Central memory CD8-positive, alpha-beta T cell (primary cell): ENCODE measurements around the gene SYT12.

Source experiments
- ATAC-seq: fragments of 150-1000 bp; cut with Tn5 transposase; replicated peaks from 2 replicates; pipeline ENCODE4 v1.10.0; 2022; ENCODE audit warnings: mild to moderate bottlenecking, moderate FRiP score, moderate number of reproducible peaks; ENCODE audit not compliant: poor library complexity, severe bottlenecking; ENCODE audit errors: extremely low read depth
- DNase-seq, 2 donors: peaks; one replicate each; pipeline ENCODE4 v3.0.0; 2021; ENCODE audit warnings: low spot score in 2 of 2
- H3K27ac Mint-ChIP-seq: one replicate; pipeline ENCODE4 v1.8.0; 2022; ENCODE audit warnings: low read depth, mild to moderate bottlenecking, moderate library complexity, mixed read lengths
- H3K27me3 Mint-ChIP-seq: one replicate; pipeline ENCODE4 v1.8.0; 2022; ENCODE audit warnings: mixed read lengths
- H3K36me3 Mint-ChIP-seq: one replicate; pipeline ENCODE4 v1.8.0; 2022; ENCODE audit warnings: mild to moderate bottlenecking, moderate library complexity, mixed read lengths; ENCODE audit not compliant: insufficient read depth
- H3K4me1 Mint-ChIP-seq: one replicate; pipeline ENCODE4 v1.8.0; 2022; ENCODE audit warnings: mixed read lengths
- H3K4me3 Mint-ChIP-seq: one replicate; pipeline ENCODE4 v1.8.0; 2022; ENCODE audit warnings: mild to moderate bottlenecking, moderate library complexity, mixed read lengths
- H3K9me3 Mint-ChIP-seq: one replicate; pipeline ENCODE4 v1.8.0; 2022; ENCODE audit warnings: mixed read lengths

Gene SYT12

DNA sequence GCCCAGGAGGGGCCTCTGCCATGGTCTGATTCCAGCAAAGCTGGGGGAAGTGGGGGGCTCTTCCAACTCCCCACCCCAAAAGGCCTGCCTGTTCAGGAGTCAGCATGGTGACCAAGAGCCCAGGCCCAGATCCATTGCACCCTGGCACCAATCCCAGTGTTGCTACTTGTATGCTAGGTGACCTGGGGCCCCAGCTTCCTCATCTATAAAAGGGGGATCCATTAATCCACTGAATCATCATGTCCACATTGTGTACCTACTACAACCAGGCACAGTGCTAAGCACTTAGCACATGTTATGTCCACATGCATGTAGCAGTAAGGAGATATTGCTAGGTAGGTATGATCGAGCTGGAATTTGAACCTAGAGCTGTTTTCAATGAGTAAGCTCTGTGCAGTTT, 2.0 kb downstream of the SYT12 start:
- H3K36me3 Mint-ChIP-seq: peaks cover 3% of the 10 kb centered on the region
- ATAC-seq: no peak
- H3K4me3 Mint-ChIP-seq: peak overlapping the region; percentile 72
- H3K4me1 Mint-ChIP-seq: peaks cover 21% of the 10 kb centered on the region
- H3K27me3 Mint-ChIP-seq: peaks cover 9% of the 10 kb centered on the region
- no peak for DNase-seq
- no peak overlapping the region for H3K27ac Mint-ChIP-seq
- no peaks in the 10 kb centered on the region for H3K9me3 Mint-ChIP-seq

DNA sequence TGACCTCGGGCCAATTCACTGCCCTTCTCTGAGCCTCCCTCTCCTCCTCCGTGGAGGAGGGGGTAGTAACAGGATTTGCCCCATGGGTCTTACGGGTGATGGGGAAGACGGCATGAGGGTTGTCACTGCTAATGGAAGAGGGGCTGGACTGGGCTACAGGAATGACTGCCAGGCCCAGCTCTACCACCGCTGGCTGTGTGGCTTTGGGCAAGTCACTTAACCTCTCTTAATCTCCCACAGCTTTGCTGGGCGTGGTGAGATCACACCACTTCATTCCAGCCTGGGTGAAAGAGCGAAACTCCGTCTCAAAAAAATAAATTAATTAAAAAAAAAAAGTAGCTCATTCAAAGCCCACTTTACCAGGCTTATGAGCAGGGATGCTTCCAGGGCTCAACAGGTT, 2.8 kb downstream of the SYT12 start:
- ATAC-seq: no peak
- DNase-seq: no peak
- Mint-ChIP-seq H3K27ac (no peak overlapping the region), H3K36me3 (peaks cover 3% of the 10 kb centered on the region), H3K9me3 (no peaks in the 10 kb centered on the region), H3K27me3 (peaks cover 9% of the 10 kb centered on the region), H3K4me3 (no peak overlapping the region), H3K4me1 (peaks cover 21% of the 10 kb centered on the region)

DNA sequence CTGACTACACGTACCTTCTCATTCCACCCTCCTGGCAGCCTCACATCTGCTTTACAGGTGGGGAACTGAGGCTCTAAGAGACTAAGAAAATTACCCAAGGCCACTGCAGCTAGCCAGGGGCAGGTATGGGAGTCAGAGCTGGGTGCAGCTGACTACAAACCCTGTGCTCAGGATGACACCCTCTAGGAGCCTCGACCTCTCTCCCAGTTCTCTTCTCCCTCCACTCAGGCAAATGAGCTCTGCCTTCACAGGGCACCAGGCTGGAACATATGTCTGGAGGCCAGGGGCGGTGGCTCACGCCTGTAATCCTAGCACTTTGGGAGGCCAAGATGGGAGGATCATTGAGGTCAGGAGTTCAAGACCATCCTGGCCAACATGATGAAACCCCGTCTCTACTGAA, 4.0 kb downstream of the SYT12 start:
- H3K9me3 Mint-ChIP-seq: no peaks in the 10 kb centered on the region
- ATAC-seq (no peak), DNase-seq (no peak)
- peaks cover 3% of the 10 kb centered on the region for H3K36me3 Mint-ChIP-seq
- H3K4me3 Mint-ChIP-seq: no peak overlapping the region
- H3K27ac Mint-ChIP-seq: no peak overlapping the region
- peaks cover 10% of the 10 kb centered on the region for H3K27me3 Mint-ChIP-seq
- H3K4me1 Mint-ChIP-seq: peaks cover 21% of the 10 kb centered on the region

DNA sequence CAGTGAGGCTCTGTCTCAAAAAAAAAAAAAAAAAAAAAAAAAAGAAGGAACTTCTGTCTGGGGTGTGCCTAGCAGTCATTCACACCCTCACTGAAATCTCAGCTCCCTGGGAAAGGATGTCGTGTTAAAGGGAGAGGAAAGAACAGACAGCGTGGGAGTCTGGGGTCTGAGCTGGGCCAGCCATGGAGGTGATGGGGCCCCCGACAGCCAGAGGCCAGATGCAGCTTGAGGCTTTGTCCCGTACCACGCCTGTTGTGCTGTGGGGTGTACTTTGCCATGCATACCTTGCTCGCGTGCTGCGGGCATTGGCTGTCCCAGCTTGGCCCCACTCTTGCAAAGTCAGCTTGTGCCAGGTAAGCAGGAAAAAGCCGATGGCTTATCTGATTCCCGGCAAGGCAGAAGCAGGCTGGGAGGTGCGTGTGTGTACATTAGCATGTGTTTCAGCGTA, 4.6 kb downstream of the SYT12 start:
- no peak overlapping the region for H3K27ac Mint-ChIP-seq
- no peaks in the 10 kb centered on the region for H3K9me3 Mint-ChIP-seq
- ATAC-seq (no peak), DNase-seq (no peak)
- H3K4me1 Mint-ChIP-seq: peaks cover 21% of the 10 kb centered on the region
- H3K36me3 Mint-ChIP-seq: peaks cover 3% of the 10 kb centered on the region
- H3K4me3 Mint-ChIP-seq: no peak overlapping the region
- peaks cover 14% of the 10 kb centered on the region for H3K27me3 Mint-ChIP-seq

DNA sequence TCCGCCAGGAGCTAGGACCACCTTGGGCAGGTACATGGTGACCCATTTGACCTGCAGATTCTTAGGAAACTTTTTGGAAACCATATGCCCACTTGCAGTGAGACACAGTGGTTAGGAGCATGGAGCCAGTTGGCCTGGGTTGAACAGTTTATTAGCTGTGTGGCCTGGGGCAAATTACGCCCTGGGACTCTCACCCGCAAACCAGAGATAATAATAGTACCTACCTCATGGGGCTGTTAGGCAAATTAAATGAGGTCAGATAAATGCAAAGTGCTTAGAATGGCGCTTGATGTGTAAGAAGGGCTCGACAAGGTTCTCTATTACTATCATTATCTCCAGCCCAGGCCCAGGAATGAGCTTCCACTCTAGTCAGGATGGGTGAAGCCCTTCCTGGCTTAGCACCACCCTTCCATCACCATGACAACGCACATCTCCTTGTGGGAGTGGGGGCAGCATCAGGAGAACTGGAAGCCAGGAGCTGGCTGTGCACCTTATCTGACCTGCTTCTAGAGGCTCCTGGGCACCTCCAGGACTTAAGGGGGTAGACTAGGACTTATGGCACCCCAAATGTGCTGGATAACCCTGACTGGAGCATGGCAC, 5.1 kb downstream of the SYT12 start:
- no peak for ATAC-seq
- Mint-ChIP-seq H3K4me3 (no peak overlapping the region), H3K4me1 (peaks cover 21% of the 10 kb centered on the region), H3K27ac (no peak overlapping the region), H3K9me3 (no peaks in the 10 kb centered on the region), H3K36me3 (peaks cover 3% of the 10 kb centered on the region), H3K27me3 (peaks cover 17% of the 10 kb centered on the region)
- no peak for DNase-seq

DNA sequence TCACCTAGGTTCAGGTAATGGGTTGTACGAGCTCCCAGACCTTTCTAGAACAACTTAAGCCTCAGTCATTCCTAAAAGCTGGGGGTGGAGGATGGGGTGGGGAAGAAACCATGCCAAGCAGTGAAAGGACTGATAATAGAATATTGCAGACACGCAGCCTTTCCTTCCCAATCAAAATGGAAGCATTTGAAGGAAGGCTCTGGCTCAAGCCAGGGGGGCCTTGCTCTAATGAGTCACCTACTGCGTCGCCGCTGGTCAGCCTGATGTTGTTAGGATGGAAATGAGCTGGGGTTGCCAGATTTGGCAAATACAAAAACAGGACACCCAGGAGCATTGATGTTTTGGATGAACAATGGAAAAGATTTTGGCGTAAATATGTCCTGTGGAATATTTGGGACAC, 6.2 kb downstream of the SYT12 start:
- no peak for DNase-seq
- H3K27me3 Mint-ChIP-seq: peaks cover 23% of the 10 kb centered on the region
- H3K36me3 Mint-ChIP-seq: peaks cover 3% of the 10 kb centered on the region
- peaks cover 15% of the 10 kb centered on the region for H3K4me1 Mint-ChIP-seq
- H3K4me3 Mint-ChIP-seq: no peak overlapping the region
- no peak for ATAC-seq
- no peaks in the 10 kb centered on the region for H3K9me3 Mint-ChIP-seq
- H3K27ac Mint-ChIP-seq: no peak overlapping the region

DNA sequence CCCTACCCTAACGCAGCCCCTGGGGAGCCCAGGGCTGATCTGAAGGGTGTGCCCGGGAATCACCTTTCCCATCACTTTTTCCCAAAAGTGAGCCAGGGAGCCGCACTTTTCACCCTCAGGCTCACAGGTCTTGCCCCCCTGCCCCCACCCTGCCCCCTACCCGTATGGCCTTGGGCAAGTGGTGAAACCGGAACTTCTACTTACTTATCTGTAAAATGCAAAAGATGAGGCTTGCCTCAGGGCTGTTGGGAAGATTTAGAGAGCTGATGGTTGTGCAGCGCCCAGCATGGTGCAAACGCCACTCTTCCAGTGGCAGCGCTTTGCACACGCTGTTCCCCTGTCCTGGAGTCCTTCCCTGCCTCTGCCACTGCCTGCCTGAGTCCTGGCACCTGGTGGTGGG, 8.0 kb downstream of the SYT12 start:
- DNase-seq (no peak), ATAC-seq (no peak)
- H3K9me3 Mint-ChIP-seq: no peaks in the 10 kb centered on the region
- H3K27me3 Mint-ChIP-seq: peaks cover 23% of the 10 kb centered on the region
- no peak overlapping the region for H3K4me3 Mint-ChIP-seq
- no peaks in the 10 kb centered on the region for H3K36me3 Mint-ChIP-seq
- H3K27ac Mint-ChIP-seq: no peak overlapping the region
- no peaks in the 10 kb centered on the region for H3K4me1 Mint-ChIP-seq

DNA sequence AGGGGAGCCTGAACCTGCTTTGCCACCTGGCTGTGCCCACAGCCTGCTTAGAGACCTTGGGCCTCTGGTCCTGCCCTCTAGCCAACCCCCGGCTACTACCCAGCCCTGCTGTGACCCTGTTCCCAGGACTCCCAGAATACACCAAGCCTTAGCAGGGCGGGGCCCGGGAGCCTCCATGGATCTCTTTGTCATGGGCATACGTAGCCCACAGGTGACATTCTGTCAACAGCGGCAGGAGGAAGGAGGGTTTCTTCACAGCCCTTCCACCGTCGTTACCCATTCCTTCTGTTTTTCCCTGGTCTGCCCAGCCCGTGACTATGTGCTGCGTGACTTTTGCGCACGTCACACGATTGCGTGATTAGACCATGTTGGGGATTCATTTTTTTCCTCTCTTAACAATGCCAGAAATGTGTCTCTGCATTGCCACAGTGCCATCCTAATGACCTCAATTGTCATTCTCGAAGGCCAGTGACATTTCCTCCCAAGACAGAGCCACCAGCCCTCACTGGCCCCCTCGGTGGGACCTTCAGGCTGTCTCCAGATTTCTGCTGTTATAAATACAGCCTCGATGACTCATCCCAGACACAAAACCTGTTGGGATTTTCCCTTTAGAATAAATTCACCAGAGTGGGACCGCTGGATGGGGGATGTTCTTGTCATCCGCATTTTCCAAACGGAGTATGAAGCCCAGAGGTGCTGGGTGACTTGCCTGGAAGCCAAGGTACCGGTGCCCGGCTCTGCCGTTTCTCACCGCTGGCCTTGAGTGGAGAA, 9.0 kb downstream of the SYT12 start:
- DNase-seq: no peak
- Mint-ChIP-seq H3K4me3 (no peak overlapping the region), H3K4me1 (no peaks in the 10 kb centered on the region), H3K27me3 (peaks cover 23% of the 10 kb centered on the region), H3K36me3 (no peaks in the 10 kb centered on the region), H3K9me3 (no peaks in the 10 kb centered on the region), H3K27ac (no peak overlapping the region)
- ATAC-seq: no peak

DNA sequence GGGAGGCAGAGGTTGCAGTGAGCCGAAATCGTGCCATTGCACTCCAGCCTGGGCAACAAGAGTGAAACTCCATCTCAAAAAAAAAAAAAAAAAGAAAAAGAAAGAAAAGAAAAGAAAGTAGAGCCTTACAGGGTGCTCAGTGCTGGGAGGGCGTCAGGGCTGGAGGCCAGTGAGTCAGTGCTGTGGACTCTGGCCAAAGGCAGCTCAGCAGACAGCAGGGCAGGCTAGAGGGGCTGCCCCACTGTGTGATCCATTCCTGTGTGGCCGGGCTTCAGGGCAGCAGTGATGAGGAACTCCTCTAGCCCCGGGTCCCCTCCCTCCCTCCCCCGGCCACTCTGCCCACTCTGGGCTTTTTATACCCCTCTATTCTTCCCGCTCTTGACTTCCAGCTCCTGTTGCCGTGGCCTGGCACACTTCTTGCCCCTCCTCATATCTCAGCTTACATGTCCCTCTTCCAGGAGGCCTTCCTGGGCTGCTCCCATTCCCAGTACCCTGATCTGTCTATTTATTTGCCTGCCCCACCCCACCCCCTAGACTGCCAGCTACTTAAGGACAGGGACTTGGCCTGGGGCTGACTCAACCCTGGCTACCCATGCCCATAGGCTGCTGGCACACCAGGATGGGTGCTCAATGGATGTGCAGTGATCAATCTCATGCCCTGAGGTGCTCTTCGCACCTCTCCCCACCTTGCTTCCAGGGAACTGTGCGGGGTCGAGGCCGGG, 10.1 kb downstream of the SYT12 start:
- no peak overlapping the region for H3K27ac Mint-ChIP-seq
- H3K4me3 Mint-ChIP-seq: no peak overlapping the region
- no peaks in the 10 kb centered on the region for H3K9me3 Mint-ChIP-seq
- no peaks in the 10 kb centered on the region for H3K4me1 Mint-ChIP-seq
- ATAC-seq (no peak), DNase-seq (no peak)
- H3K36me3 Mint-ChIP-seq: no peaks in the 10 kb centered on the region
- peaks cover 23% of the 10 kb centered on the region for H3K27me3 Mint-ChIP-seq

DNA sequence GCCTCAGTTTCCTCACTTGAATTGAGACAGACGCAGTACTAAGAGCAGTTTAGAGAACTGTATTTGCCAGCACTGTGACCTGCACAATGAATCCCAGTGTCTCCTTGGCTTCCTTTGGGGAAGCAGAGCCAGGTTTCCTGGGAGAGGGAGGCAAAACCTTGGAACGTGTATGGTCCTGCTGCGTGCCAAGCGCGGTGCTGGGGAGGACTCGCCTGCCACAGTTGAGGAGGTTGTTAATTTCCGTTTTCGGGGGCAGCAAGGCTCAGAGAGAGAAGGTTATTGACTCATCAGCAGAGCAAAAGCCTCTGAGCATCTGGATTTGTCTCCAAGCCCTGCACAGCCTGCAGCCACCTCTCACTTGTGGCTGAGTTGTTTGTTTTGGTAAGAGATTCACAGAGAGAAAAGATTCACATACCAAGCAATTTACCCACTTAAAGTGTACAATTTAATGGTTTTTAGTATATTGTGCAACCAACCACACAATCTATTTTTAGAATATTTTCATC, 10.8 kb downstream of the SYT12 start:
- H3K4me1 Mint-ChIP-seq: no peaks in the 10 kb centered on the region
- no peak overlapping the region for H3K4me3 Mint-ChIP-seq
- ATAC-seq (no peak), DNase-seq (no peak)
- no peaks in the 10 kb centered on the region for H3K36me3 Mint-ChIP-seq
- no peaks in the 10 kb centered on the region for H3K9me3 Mint-ChIP-seq
- no peak overlapping the region for H3K27ac Mint-ChIP-seq
- peaks cover 23% of the 10 kb centered on the region for H3K27me3 Mint-ChIP-seq

DNA sequence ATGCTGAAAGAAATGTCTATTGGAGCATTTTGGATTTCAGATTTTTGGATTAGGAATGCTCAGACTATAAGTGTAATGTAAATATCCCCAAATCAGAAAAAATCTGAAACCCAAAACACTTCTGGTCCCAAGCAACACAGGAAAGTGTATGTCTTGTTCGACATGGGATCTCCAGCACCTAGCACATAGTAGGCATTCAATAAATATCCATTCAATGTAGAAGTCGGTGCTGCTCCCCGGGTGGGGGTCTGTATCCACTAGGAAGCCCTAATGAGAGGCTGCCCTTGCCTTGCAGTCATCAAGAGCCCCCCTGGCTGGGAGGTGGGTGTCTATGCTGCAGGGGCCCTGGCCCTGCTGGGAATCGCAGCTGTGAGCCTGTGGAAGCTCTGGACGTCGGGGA, 11.4 kb downstream of the SYT12 start:
- DNase-seq: no peak
- no peak for ATAC-seq
- H3K4me1 Mint-ChIP-seq: no peaks in the 10 kb centered on the region
- no peak overlapping the region for H3K4me3 Mint-ChIP-seq
- H3K9me3 Mint-ChIP-seq: no peaks in the 10 kb centered on the region
- H3K27me3 Mint-ChIP-seq: peaks cover 23% of the 10 kb centered on the region
- H3K27ac Mint-ChIP-seq: no peak overlapping the region
- no peaks in the 10 kb centered on the region for H3K36me3 Mint-ChIP-seq

DNA sequence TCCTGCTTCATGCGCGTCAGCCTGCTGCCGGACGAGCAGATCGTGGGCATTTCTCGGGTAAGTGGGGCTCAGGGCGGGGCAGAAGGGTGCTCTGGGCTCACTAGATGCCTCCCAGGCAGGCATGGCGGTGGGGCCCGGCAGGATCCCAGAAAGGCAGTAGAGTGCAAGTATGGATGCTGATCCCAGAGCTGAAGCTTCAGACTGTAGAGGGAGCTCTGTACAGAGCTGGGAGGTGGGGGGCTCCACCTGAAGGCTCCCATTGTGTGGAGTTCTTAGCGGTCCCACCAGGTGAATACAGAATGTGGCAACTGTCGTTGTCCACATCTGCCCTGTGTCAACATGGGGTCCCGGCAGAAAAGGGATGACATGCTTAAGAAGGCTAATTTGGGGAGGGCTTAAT, 17.2 kb downstream of the SYT12 start:
- Mint-ChIP-seq H3K9me3 (no peaks in the 10 kb centered on the region), H3K4me3 (no peak overlapping the region), H3K27ac (no peak overlapping the region), H3K4me1 (no peaks in the 10 kb centered on the region), H3K27me3 (peaks cover 29% of the 10 kb centered on the region), H3K36me3 (peaks cover 2% of the 10 kb centered on the region)
- DNase-seq (no peak), ATAC-seq (no peak)

DNA sequence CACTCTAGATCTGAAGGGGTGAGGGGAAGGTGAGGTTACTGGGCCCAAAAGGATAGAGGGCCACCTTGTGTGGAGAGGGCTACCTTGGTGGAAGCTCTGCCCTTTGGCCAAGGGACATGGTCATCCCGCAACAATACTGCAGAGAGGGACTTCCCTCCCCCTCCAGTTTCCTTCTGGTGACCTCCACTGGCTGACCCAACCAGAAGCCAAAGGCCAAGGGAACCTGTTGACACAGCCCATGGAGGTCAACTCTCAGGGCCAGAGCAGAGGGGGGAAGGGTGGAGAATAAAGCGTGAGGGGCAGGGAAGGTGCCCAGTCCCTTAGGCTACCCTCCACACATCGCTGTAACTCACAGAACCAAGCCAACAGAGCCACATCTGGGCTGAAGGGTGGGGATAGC, 18.7 kb downstream of the SYT12 start:
- no peak overlapping the region for H3K27ac Mint-ChIP-seq
- no peaks in the 10 kb centered on the region for H3K9me3 Mint-ChIP-seq
- no peak overlapping the region for H3K4me3 Mint-ChIP-seq
- peaks cover 37% of the 10 kb centered on the region for H3K27me3 Mint-ChIP-seq
- ATAC-seq (no peak), DNase-seq (no peak)
- H3K4me1 Mint-ChIP-seq: no peaks in the 10 kb centered on the region
- peaks cover 2% of the 10 kb centered on the region for H3K36me3 Mint-ChIP-seq
